ENCODE results near the gene KRTAP10-9.
"Not testable (repeated sequence)": the region's sequence is repeated elsewhere in the genome, so short reads cannot be mapped to it uniquely, and the experiment has no call there.

The KRTAP10-9 gene, protein sequence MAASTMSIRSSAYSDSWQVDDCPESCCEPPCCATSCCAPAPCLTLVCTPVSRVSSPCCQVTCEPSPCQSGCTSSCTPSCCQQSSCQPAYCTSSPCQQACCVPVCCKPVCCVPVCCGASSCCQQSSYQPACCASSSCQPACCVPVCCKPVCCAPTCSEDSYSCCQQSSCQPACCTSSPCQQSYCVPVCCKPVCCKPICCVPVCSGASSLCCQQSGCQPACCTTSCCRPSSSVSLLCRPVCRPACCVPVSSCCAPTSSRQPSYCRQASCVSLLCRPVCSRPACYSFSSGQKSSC

DNA sequence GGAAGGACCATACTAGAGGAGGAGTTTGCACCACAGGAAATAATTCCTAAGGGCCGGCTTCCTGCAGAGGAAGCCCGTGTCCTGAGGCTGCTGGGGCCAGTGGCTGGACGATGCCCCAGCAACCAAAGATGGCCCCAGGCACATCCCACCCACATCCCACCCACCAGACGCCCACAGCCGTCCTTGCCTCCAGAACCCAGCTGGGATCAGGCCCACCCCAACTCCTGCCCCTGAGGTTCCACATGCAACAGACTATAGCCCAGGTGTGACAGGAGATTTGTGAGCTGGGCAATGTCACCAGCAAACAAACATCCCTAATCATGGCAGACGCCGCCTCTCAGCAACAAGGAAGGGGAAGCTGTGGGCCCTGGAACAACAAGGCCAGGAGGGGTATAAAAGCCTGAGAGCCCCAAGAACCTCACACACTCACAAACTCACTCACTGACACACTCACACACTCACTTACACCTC lies at the start of gene KRTAP10-9:
KRTAP10-9 (plus strand) TSS at position 421 of the 471 bp plus-strand sequence. CDS start 79 bp downstream, outside the sequence.
- Histone ChIP-seq H3K27ac (no peak within 1 kb of the TSS), H3K4me3 (no peak within 1 kb of the TSS)

DNA sequence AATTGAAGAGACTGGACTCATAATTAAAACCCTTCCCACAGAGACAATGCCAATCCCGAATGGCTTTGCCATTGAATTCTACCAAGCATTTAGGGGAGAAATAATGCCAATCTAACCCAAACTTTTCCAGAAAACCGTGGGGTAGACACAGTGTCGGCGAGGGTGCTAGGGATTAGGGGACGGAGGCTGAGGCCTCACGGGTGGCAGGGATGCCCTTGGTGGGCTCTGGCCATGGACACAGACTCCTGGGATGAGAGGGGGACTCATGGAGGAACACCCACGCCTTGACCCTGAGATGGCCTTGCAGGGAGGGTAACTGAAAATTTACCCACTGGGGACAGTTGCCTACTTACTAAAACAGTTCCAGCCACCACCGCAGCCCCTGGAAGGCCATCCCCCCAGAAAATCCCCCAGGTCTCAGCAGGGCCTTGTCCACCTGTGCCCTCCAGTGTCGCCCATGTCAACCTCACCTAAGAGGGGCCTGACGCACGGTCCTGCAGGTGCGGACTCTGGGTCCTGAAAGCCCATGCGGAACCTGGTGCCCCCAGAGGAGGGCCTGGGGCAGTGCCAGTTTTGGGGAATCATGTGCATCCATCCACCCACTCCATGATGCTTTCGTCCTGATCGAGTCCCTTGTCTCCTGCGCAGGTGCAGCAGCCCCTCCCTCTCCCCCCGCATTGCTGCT lies 48.4 kb upstream of the KRTAP10-9 start:
- Histone ChIP-seq H3K27ac (no peak overlapping the region), H3K4me3 (no peak overlapping the region)

DNA sequence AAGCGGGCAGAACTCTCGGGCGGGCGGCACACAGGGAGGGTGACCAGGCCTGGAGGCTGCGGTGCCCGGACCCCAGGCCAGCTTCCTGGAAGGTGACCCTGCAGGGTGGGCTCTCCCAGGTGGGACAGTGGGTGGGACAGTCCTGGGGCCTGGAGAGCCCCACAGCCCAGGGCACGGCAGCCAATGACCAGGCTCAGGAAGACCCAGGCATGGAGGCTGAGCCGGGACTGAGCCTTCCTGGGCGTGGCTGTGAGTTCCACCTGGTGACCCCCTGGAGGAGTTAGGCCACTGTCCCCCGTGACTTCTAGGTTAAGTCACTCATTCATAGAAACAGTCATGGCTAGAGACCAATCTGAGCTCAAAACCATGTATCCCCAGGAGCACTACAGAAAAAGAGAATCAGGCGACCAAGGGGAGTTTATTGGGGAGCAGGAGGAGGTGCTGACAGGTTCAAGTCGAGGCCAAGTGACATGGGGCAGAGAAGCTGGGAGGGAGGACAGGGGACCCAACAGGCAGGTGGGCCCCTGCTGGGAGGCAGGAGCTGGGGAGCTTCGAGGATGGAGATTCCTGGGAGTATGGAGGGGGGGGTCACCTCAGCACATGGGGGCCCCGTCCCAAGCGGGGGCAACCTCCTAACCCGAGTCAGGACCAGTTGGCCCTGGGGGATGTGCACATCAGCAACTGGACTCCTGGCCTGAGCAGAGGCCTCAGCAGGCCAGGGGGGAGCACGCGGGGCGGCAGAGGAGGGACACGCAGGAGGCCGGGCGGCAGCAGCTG lies 47.6 kb upstream of the KRTAP10-9 start:
- Histone ChIP-seq H3K4me3 (no peak overlapping the region), H3K27ac (no peak overlapping the region)

DNA sequence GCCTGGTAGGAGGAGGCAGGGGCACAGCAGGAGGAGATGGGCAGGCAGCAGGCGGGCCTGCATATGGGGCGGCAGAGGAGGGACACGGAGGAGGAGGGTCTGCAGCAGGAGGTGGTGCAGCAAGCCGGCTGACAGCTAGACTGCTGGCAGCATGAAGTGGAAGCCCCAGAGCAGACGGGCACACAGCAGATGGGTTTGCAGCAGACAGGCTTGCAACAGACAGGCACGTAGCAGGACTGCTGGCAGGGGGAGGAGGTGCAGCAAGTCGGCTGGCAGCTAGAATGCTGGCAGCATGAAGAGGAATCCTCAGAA lies 47.1 kb upstream of the KRTAP10-9 start:
- no peak overlapping the region for H3K27ac ChIP-seq
- H3K4me3 ChIP-seq: no peak overlapping the region

DNA sequence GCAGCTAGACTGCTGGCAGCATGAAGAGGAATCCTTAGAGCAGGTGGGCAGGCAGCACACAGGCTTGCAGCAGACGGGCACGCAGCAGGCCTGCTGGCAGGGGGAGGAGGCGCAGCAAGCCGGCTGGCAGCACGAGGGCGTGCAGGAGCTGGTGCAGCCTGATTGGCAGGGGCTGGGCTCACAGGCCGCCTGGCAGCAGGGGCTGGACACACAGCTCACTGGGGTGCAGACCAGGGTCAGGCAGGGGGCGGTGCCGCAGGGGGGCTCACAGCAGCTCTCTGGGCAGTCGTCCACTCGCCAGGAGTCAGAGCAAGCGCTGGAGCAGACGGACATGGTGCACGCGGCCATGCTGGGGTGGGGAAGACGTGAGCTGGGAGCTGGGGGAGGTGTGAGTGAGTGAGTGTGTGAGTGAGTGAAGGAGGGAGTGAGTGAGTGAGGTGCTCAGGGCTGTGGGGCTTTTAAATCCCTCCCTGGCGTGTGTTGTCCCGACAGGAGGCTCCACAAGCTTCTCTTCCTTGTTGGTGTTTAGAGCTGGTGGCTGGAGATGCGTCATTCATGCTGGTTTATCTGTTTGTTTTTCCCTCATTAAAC lies 46.6 kb upstream of the KRTAP10-9 start, which contains the start of gene KRTAP10-5:
KRTAP10-5 (minus strand) TSS at position 374 of the 591 bp plus-strand sequence; CDS start at position 348, 26 bp downstream.
- H3K27ac ChIP-seq, H3K4me3 ChIP-seq: not testable (repeated sequence)

DNA sequence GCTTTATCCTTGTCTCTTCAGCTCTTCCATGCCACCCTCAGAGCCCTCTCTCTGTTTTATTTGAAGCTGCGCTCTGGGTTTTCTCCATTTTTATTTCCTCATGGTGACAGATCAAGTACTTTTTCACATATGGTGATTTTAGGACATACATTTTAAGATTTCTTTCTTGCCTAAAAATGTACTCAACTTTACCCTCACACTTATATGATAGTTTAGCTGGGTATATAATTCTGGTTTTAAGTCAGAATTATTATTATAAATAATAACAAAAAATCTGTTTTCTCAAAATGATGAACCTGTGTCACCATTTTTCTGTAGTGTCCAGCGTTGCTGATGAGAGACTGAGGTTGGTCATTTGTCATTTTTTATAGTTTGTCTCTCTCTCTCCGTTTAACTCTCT lies 45.7 kb upstream of the KRTAP10-9 start:
- Histone ChIP-seq H3K4me3 (no peak overlapping the region), H3K27ac (no peak overlapping the region)

DNA sequence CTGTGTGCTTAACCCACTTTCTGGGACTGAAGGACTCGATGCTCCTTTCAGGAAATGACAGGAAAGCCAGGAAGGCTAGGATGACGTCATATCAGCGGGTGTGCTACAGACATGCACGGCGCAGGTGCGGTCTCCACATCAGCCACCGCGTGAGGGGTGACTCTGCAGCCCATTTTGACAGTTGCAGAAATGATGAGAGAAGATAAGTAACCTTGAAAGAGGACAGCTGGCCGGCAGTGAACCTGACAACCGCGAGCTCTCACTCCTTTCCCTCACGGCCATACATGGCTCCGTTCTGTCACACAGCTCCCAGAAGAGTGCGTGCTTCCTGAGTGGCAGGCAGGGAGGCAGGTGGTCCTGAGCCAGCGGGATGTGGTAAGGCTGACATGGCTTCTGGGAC lies 44.8 kb upstream of the KRTAP10-9 start:
- no peak overlapping the region for H3K27ac ChIP-seq
- no peak overlapping the region for H3K4me3 ChIP-seq

DNA sequence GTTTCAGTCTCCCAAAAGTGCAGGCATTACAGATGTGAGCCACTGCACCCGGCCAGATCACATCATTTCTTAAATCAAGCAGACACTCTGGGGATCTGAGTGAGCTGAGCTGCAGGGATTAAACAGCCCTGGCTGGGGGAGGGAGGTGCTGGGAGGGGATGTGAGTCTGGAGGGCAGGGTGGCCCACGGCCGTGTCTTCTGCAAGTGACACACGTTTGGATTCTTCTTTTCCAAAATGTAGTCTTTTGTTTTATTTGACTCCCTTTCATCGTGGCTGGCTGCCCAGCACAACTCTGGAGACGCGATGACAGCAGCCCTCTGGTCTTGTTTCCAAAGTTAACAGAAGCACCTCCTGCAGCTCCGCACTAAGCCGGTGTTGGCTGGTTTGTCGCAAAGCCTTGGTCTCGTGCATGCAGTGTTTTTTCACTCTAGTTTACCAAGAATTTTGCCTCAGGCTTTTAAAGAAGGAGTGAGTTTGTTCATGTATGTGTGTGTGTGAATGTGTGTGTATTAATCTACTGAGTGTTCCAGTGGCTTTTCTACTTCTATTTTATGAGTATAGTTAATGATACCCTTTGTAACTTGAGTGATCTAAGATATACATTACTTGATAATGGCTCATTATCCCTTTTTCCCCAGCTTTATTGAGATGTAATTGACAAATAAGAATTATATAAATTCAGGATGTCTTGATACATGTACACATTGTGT lies 43.6 kb upstream of the KRTAP10-9 start:
- Histone ChIP-seq H3K27ac (no peak overlapping the region), H3K4me3 (no peak overlapping the region)

DNA sequence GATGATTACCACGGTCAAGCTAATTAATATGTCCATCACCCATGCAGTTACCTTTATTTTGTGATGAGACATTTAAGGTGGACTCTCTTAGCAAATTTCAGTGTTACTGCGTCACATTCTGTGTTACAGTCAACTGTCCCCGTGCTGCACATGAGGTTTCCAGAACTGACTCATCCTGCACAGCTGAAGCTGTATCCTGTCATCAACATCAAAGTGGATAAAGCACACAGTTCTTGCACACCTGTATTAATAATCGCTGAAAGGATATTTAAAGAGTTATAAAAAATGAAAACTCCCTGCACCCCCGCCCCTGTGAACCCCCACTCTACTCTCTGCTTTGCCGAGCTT lies 43.1 kb upstream of the KRTAP10-9 start:
- Histone ChIP-seq H3K4me3 (no peak overlapping the region), H3K27ac (no peak overlapping the region)

DNA sequence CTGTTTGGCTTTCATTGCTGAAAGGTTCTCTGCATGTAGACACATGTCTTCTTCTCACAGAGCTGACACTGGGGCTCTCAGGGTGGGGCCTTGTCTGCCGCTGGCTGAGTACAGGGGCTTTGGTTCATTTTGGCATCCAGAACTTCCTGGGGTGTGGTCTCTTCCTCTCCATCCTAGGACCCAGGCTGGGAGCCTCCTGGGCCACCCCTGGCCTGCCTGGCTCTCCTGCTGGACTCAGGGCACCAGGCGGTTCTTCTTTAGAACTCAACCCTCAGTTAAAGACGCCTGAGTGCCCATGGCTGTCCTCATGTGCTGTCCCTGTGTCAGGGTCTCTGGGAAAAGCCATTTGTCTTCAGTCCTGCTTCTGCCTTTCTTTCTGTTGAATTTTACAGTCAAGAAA lies 41.0 kb upstream of the KRTAP10-9 start:
- H3K27ac ChIP-seq: no peak overlapping the region

DNA sequence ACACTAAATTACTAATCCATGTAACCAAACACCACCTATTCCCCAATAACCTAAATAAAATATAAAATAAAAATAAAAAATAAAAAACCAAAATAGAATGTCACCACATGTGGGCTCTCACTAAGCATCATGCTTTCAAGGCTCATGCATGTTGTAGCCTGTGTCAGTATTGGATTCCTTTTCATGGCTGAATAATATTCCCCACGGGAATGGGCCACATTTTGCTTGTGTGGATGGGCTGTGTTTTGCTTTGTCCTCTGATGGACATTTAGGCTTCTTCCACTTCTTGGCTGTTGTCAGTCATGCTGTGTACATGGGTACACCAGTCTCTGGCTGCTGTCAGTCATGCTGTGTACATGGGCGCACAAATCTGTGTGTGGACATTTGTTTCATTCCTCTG lies 37.8 kb upstream of the KRTAP10-9 start:
- Histone ChIP-seq H3K4me3 (no peak overlapping the region), H3K27ac (no peak overlapping the region)

More for the DNA sequence above, 41.0 kb upstream of the KRTAP10-9 start:
- no peak overlapping the region for H3K4me3 ChIP-seq

DNA sequence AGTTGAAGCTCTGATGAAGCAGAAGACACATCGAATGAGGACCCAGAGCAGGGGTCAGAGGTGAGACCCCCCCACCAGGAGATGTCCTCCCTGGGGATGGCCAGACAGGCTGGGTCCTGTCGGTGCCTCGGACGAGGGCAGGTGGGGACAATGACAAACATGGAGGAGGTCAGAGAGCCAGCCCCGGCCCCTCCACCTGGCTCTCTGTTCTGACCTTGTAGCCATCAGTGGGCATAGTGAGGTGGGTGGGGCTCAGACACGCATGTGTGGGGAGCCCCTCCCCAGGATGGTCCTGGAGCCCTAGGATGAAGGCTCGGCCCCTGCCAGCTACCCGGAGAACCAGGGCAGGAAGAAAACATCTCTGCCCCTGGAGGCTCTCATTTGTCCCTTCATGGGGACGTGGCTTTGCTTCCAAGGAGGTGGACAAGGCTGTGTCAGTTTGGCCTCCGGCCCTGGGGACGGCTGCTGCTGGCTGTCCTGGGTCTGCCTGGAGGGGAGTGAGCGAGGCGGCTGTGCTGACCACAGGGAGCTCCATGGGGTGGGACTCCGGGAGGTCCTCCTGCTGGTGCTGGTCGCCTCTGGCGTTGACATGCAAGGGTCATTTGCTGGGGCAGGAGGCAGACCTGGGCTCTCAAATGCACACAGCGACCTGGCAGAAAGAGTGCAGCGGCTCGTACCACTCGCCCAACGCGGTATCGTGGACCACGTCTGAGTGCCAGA lies 37.1 kb upstream of the KRTAP10-9 start:
- Histone ChIP-seq H3K27ac (no peak overlapping the region), H3K4me3 (no peak overlapping the region)

DNA sequence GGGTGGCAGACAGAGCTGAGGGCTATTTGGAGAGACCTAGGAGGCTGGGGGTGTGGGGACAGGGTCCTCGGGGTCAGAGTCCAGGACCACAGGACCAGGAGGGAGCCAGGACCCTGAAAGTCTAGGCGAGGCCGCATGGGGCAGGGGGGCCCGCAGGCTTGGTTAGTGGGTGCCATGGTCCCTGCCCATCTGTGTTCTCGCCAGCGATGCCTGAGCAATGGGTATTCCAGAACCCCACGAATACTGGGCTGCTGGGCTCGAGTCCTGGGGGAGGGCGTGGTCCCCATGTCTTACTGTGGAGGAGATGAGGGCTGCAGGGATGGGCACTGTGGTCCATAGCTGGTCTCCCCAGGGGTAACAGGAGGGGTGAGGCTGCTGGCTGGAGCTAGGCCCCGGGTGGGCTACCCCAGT lies 36.6 kb upstream of the KRTAP10-9 start:
- Histone ChIP-seq H3K4me3 (no peak overlapping the region), H3K27ac (no peak overlapping the region)

DNA sequence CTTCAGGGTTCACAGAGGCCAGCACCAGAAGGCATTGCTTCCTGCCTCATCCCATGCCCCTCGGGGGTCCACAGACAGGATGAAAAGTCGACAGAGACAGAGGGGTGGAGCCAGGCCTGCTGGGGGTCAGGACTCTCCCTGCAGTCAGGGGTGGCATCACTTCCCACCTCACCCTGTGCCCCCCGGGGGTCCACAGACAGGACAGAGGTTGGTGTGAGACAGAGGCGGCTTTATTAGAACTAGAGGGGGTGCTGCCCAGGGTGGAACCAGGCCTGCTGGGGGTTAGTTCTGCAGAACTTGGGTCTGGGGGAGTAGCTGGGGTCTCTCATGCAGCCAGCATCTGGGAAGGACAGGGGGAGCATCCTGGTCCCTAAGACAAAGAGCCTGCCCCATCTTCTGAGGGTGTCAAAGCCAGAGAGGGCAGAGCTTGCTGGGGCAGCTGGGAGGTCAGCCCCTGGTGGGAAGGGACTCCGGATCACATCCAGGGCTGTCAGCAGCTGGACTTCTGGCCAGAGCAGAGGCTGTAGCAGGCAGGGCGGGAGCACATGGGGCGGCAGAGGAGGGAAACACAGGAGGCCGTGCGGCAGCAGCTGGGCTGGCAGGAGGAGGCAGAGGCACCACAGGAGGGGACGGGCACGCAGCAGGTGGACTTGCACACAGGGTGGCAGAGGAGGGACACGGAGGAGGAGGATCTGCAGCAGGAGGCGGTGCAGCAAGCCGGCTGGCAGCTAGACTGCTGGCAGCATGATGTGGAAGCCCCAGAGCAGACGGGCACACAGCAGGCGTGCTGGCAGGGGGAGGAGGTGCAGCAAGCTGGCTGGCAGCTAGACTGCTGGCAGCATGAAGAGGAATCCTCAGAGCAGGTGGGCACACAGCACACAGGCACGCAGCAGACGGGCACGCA lies 35.7 kb upstream of the KRTAP10-9 start:
- not testable (repeated sequence) for H3K27ac ChIP-seq, H3K4me3 ChIP-seq

DNA sequence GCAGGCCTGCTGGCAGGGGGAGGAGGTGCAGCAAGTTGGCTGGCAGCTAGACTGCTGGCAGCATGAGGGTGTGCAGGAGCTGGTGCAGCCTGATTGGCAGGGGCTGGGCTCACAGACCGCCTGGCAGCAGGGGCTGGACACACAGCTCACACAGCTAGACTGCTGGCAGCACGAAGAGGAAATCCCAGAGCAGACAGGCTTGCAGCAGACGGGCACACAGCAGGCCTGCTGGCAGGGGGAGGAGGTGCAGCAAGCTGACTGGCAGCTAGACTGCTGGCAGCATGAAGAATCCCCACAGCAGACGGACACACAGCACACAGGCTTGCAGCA lies 35.1 kb upstream of the KRTAP10-9 start:
- H3K4me3 ChIP-seq, H3K27ac ChIP-seq: not testable (repeated sequence)

DNA sequence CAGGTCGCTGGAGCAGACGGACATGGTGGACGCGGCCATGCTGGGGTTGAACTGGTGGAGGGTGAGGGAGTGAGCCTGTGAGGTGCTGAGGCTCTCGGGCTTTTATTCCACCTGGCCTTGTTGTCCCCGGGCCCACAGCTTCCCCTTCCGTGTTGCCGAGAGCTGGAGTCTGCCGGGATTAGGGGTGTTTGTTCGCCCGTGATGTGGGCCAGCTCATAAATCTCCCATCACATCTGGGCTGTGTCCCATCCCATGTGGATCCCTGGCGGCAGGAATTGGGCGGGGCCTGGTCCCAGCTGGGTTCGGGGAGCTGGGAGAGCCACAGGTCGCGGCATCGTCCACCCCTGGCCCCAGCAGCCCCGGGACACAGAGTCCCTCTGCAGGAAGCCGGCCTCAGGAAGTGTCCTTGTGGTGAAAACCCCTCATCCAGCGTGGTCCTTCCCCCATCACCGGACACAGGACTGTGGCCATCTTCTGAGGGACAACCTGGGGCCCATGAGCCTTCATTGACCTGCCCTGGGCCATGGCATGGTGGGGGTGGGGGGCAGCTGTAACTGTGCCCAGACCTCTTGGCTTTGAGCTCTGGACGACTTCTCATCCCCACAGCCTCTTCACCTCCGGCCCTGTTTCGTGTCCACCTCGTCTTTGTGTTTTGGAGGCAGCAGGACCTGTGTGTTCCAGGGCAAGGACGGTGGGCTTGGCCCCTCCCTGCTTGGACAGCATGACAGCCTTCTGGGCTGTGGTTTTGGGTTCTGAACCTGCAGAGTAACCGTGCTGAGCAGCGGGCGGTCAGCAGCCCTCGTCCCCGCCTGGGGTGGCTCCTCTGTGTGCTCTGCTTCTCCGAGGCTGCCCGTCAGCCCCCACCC lies 34.2 kb upstream of the KRTAP10-9 start, which contains the start of gene KRTAP10-6:
KRTAP10-6 (minus strand) TSS at position 60 of the 866 bp plus-strand sequence; CDS start at position 39, 21 bp downstream.
- H3K27ac ChIP-seq: no peak within 1 kb of the TSS
- H3K4me3 ChIP-seq: no peak within 1 kb of the TSS
